H1 (cell line): ENCODE measurements around the gene RRM1. TPM values are rescaled to one million over a fixed set of nuclear protein-coding genes. Genes with fewer than 3 reads are reported as not detected.

Source experiments
- CTCF ChIA-PET: fragments of 300-600 bp; sonication (Branson Sonifier 250); formaldehyde crosslinking; loops from one replicate; lab custom pipeline; 2021; ENCODE audit not compliant: partially characterized antibody; lab: Charles Lee
- POLR2A ChIA-PET: fragments of 300-600 bp; sonication (Branson Sonifier 250); formaldehyde crosslinking; loops from one replicate; lab custom pipeline; 2021; ENCODE audit warnings: inconsistent platforms; ENCODE audit not compliant: partially characterized antibody; lab: Charles Lee
- DNase-seq, 2 experiments: peaks; one replicate each; pipeline versions ENCODE4 v3.0.0 to v3.0.0-alpha.2; 2010 to 2022; ENCODE audit warnings: low spot score in 2 of 2, low read depth in 1 of 2, mixed read lengths in 1 of 2
- FAIRE-seq: peaks from 2 replicates; lab custom pipeline; 2011; peaks lifted over from hg19 to GRCh38; lab: Jason Lieb, UNC
- H2AFZ ChIP-seq: 2 replicates; pipeline ENCODE4 v1.8.1; 2012; ENCODE audit warnings: low read length, inconsistent platforms
- H2AK5ac ChIP-seq: 2 replicates; pipeline ENCODE4 v1.6.1; 2013; ENCODE audit warnings: low read depth, low read length
- H2BK120ac ChIP-seq: replicated peaks from 2 replicates; pipeline ENCODE3; 2013; ENCODE audit warnings: low read depth, low read length, inconsistent platforms
- H2BK12ac ChIP-seq: 2 replicates; pipeline ENCODE4 v1.6.1; 2013; ENCODE audit warnings: low read depth, low read length
- H2BK15ac ChIP-seq: 2 replicates; pipeline ENCODE4 v1.6.1; 2013; ENCODE audit warnings: low read length
- H2BK20ac ChIP-seq: 2 replicates; pipeline ENCODE4 v1.6.1; 2013; ENCODE audit warnings: low read length
- H2BK5ac ChIP-seq: 2 replicates; pipeline ENCODE4 v1.6.1; 2013; ENCODE audit warnings: low read depth, low read length
- H3K14ac ChIP-seq: 2 replicates; pipeline ENCODE4 v1.6.1; 2013; ENCODE audit warnings: inconsistent platforms; ENCODE audit not compliant: insufficient read length
- H3K18ac ChIP-seq: 2 replicates; pipeline ENCODE4 v1.6.1; 2013; ENCODE audit warnings: low read length; ENCODE audit errors: extremely low read depth
- H3K23ac ChIP-seq: 2 replicates; pipeline ENCODE4 v1.6.1; 2013; ENCODE audit warnings: inconsistent platforms; ENCODE audit not compliant: insufficient read length
- H3K23me2 ChIP-seq: 2 replicates; pipeline ENCODE4 v1.6.1; 2013; ENCODE audit warnings: low read depth, low read length
- H3K27ac ChIP-seq: 2 replicates; pipeline ENCODE4 v1.6.1; 2011; ENCODE audit warnings: low read depth, low read length, inconsistent platforms
- H3K27me3 ChIP-seq, 4 experiments: replicated peaks in 1 of 4; 1 replicate in 1 of 4; 2 replicates in 3 of 4; pipeline versions ENCODE4 v1.6.1 to v1.8.1; 2011 to 2013; ENCODE audit warnings: low read length in 3 of 4, mild to moderate bottlenecking in 3 of 4, inconsistent platforms in 2 of 4, mixed read lengths in 2 of 4, moderate library complexity in 1 of 4; ENCODE audit not compliant: control insufficient read depth in 3 of 4, insufficient read depth in 3 of 4; ENCODE audit errors: extremely low read depth in 1 of 4
- H3K36me3 ChIP-seq, 4 experiments: 2 replicates each; pipeline versions ENCODE4 v1.6.1 to v1.8.1; 2011 to 2013; ENCODE audit warnings: mild to moderate bottlenecking in 4 of 4, low read length in 3 of 4, moderate library complexity in 2 of 4, control low read depth in 1 of 4, inconsistent platforms in 1 of 4; ENCODE audit not compliant: insufficient read depth in 4 of 4, control insufficient read depth in 2 of 4
- H3K4ac ChIP-seq: replicated peaks from 2 replicates; pipeline ENCODE3; 2013; ENCODE audit warnings: low read length, low read depth, mixed read lengths, inconsistent platforms; ENCODE audit not compliant: insufficient read length
- H3K4me1 ChIP-seq, 4 experiments: replicated peaks in 1 of 4; 1 replicate in 1 of 4; 2 replicates in 3 of 4; pipeline versions ENCODE4 v1.6.1 to v1.8.1; 2011 to 2013; ENCODE audit warnings: low read length in 3 of 4, inconsistent platforms in 2 of 4, mixed read lengths in 1 of 4; ENCODE audit not compliant: insufficient read depth in 4 of 4, control insufficient read depth in 3 of 4
- H3K4me2 ChIP-seq, 2 experiments: 2 replicates each; pipeline versions ENCODE4 v1.6.1 to v1.8.1; 2011 to 2013; ENCODE audit warnings: low read depth in 2 of 2, low read length in 2 of 2, control low read depth in 1 of 2, inconsistent platforms in 1 of 2, mild to moderate bottlenecking in 1 of 2; ENCODE audit not compliant: insufficient read depth in 1 of 2
- H3K4me3 ChIP-seq, 4 experiments: fragments of 200-600, 300-600 bp in 1 of 4; sonication (generic), shearing (Covaris generic), sonication (Bioruptor Twin) in 1 of 4; 2 replicates each; pipeline versions ENCODE4 v1.5.1 to v1.8.1; 2011 to 2016; ENCODE audit warnings: low read length in 4 of 4, low read depth in 3 of 4, control low read depth in 2 of 4, inconsistent platforms in 2 of 4, mild to moderate bottlenecking in 2 of 4, mixed read lengths in 1 of 4, moderate library complexity in 1 of 4; ENCODE audit not compliant: insufficient read depth in 2 of 4; ENCODE audit errors: extremely low read depth in 1 of 4
- H3K56ac ChIP-seq: replicated peaks from 2 replicates; pipeline ENCODE3; 2013; ENCODE audit warnings: low read depth, mild to moderate bottlenecking, mixed read lengths, low read length, inconsistent platforms; ENCODE audit not compliant: insufficient read length
- H3K79me1 ChIP-seq: 2 replicates; pipeline ENCODE4 v1.6.1; 2013; ENCODE audit warnings: low read depth, low read length, control low read depth
- H3K79me2 ChIP-seq, 2 experiments: 2 replicates each; pipeline versions ENCODE4 v1.6.1 to v1.8.1; 2012 to 2013; ENCODE audit warnings: low read length in 2 of 2, mild to moderate bottlenecking in 2 of 2, inconsistent platforms in 1 of 2; ENCODE audit not compliant: insufficient read depth in 2 of 2, control insufficient read depth in 1 of 2
- H3K9ac ChIP-seq, 4 experiments: replicated peaks in 1 of 4; 1 replicate in 1 of 4; 2 replicates in 3 of 4; pipeline versions ENCODE4 v1.6.1 to v1.8.1; 2011 to 2013; ENCODE audit warnings: low read depth in 3 of 4, low read length in 3 of 4, control low read depth in 2 of 4, mild to moderate bottlenecking in 2 of 4, moderate library complexity in 2 of 4, inconsistent platforms in 1 of 4; ENCODE audit errors: extremely low read depth in 1 of 4
- H3K9me3 ChIP-seq, 2 experiments: 2 replicates each; pipeline versions ENCODE4 v1.6.1 to v1.8.1; 2012 to 2013; ENCODE audit warnings: mild to moderate bottlenecking in 2 of 2, moderate library complexity in 2 of 2, control low read depth in 1 of 2, inconsistent platforms in 1 of 2, low read depth in 1 of 2, low read length in 1 of 2, mixed read lengths in 1 of 2; ENCODE audit not compliant: insufficient read depth in 2 of 2
- H4K20me1 ChIP-seq, 2 experiments: replicated peaks in 1 of 2; 2 replicates each; pipeline versions ENCODE3 to v1.8.1; 2011 to 2013; ENCODE audit warnings: inconsistent platforms in 2 of 2, low read length in 2 of 2, mild to moderate bottlenecking in 1 of 2; ENCODE audit not compliant: insufficient read depth in 2 of 2, control insufficient read depth in 1 of 2
- H4K5ac ChIP-seq: 2 replicates; pipeline ENCODE4 v1.6.1; 2013; ENCODE audit warnings: low read length, low read depth, mixed read lengths, inconsistent platforms; ENCODE audit not compliant: insufficient read length
- H4K8ac ChIP-seq: 2 replicates; pipeline ENCODE4 v1.8.0; 2013; ENCODE audit warnings: mild to moderate bottlenecking, moderate library complexity, low read length, inconsistent platforms; ENCODE audit not compliant: insufficient read depth; ENCODE audit errors: extremely low read depth
- H4K91ac ChIP-seq: replicated peaks from 2 replicates; pipeline ENCODE3; 2013; ENCODE audit warnings: low read length, mixed read lengths, inconsistent platforms; ENCODE audit not compliant: insufficient read length
- CBX8 ChIP-seq: fragments of 300-800, 300-1000 bp; sonication (generic); IDR thresholded peaks from 2 replicates; pipeline ENCODE4 v1.7.1; 2016; ENCODE audit warnings: low read depth, low read length, borderline replicate concordance
- EGR1 ChIP-seq: IDR thresholded peaks from 2 replicates; pipeline ENCODE4 v1.6.1; 2011; ENCODE audit warnings: low read depth, low read length, borderline replicate concordance
- MAFK ChIP-seq: IDR thresholded peaks from 2 replicates; pipeline ENCODE4 v1.6.1; 2012; ENCODE audit warnings: low read depth, mild to moderate bottlenecking, improper control_type of control experiment, low read length
- PHF8 ChIP-seq: fragments of 200-600 bp; sonication (generic); conservative IDR thresholded peaks from 2 replicates; pipeline ENCODE4 v1.7.1; 2012; ENCODE audit warnings: low read depth, mild to moderate bottlenecking, inconsistent platforms, low read length, moderate library complexity
- POLR2A ChIP-seq, 2 experiments: IDR thresholded peaks; 1 replicate in 1 of 2; 2 replicates in 1 of 2; pipeline ENCODE4 v1.6.1; 2011; ENCODE audit warnings: low read depth in 2 of 2, low read length in 2 of 2, mild to moderate bottlenecking in 2 of 2; ENCODE audit errors: control extremely low read depth in 1 of 2
- POU5F1 ChIP-seq: IDR thresholded peaks from 2 replicates; pipeline ENCODE4 v1.6.1; 2011; ENCODE audit warnings: low read depth, mild to moderate bottlenecking, low read length, moderate library complexity
- SP4 ChIP-seq: IDR thresholded peaks from 2 replicates; pipeline ENCODE4 v1.6.1; 2012; ENCODE audit warnings: low read length, inconsistent platforms
- SUZ12 ChIP-seq: fragments of 200-600 bp; sonication (generic); IDR thresholded peaks from 2 replicates; pipeline ENCODE4 v1.6.1; 2012; ENCODE audit warnings: mild to moderate bottlenecking, inconsistent platforms, low read length, moderate library complexity, mixed read lengths
- TAF7 ChIP-seq: optimal IDR thresholded peaks from 2 replicates; pipeline ENCODE3; 2011; ENCODE audit warnings: low read depth, mild to moderate bottlenecking, inconsistent platforms, low read length, moderate library complexity, borderline replicate concordance
- TCF12 ChIP-seq: IDR thresholded peaks from 2 replicates; pipeline ENCODE4 v1.6.1; 2011; ENCODE audit warnings: low read depth, mild to moderate bottlenecking, low read length
- TEAD4 ChIP-seq: IDR thresholded peaks from 2 replicates; pipeline ENCODE4 v1.6.1; 2012; ENCODE audit warnings: low read depth, low read length, inconsistent platforms, mixed read lengths
- USF2 ChIP-seq: IDR thresholded peaks from 2 replicates; pipeline ENCODE4 v1.6.1; 2011; ENCODE audit warnings: low read length, improper control_type of control experiment
- WGBS, 2 experiments: shearing (Covaris generic) in 1 of 2; methylation state at CpG; one replicate each; pipeline versions ENCODE4 v1.1.6 to v1.1.7; 2013 to 2015; ENCODE audit warnings: low lambda C conversion rate in 2 of 2, mixed read lengths in 2 of 2, inconsistent platforms in 1 of 2, low coverage in 1 of 2, missing lambda C conversion rate in 1 of 2; ENCODE audit not compliant: insufficient replicate concordance in 2 of 2, insufficient coverage in 1 of 2, insufficient read length in 1 of 2; ENCODE audit errors: extremely low coverage in 1 of 2, missing lambda C conversion rate in 1 of 2; 5-methylcytosine and 5-hydroxymethylcytosine counted together
- polyA plus RNA-seq, 7 experiments: library from polyadenylated mRNA; depleted of rRNA in 3 of 7; stranded (reverse) in 5 of 7; unstranded in 2 of 7; fragments of >200 nt in 5 of 7; fragments of 200-250 nt in 2 of 7; gene quantifications; 1 replicate in 5 of 7; 2 replicates in 1 of 7; 4 replicates in 1 of 7; pipeline versions ENCODE4 v1.2.1 to v1.2.3, GENCODE V29; 2011 to 2013; ENCODE audit warnings: missing spikeins in 2 of 7, mixed read lengths in 2 of 7
- total RNA-seq: library from RNA; stranded (reverse); fragmentation: NEBNext Ultra II Directional; extraction: Animal tissue kit (Norgen Biotek cat#: 25700); gene quantifications from 2 replicates; pipeline ENCODE4 v1.2.1, GENCODE V29; 2021

RRM1 gene
- total and polyA plus RNA-seq, 2 of the 8 experiments (the other 6 are each of a cell fraction or from before 2014, with no cell fraction given): 63.6 to 126 TPM

- Histone ChIP-seq H2BK12ac (no peak overlapping the region), H3K4me3 (no peak overlapping the region), H2BK5ac (no peak overlapping the region), H3K79me2 (no peaks in the 10 kb centered on the region), H3K56ac (no peak overlapping the region), H4K5ac (no peak overlapping the region), H3K9me3 (no peaks in the 10 kb centered on the region), H3K23ac (no peak overlapping the region), H3K4me2 (no peak overlapping the region), H2BK20ac (no peak overlapping the region), H3K23me2 (no peaks in the 10 kb centered on the region), H2BK15ac (no peak overlapping the region), H3K27ac (no peak overlapping the region), H4K8ac (no peak overlapping the region), H3K4ac (no peak overlapping the region), H4K91ac (no peak overlapping the region), H2AFZ (no peak overlapping the region), H4K20me1 (no peaks in the 10 kb centered on the region), H3K79me1 (no peaks in the 10 kb centered on the region), H2BK120ac (no peak overlapping the region), H3K36me3 (no peaks in the 10 kb centered on the region), H3K4me1 (no peaks in the 10 kb centered on the region), H3K18ac (no peak overlapping the region), H3K14ac (no peak overlapping the region), H2AK5ac (no peak overlapping the region), H3K27me3 (no peaks in the 10 kb centered on the region; a peak in 1 of 7 replicates), H3K9ac (no peak overlapping the region)
- FAIRE-seq (no peak), DNase-seq (no peak)
- no peak for TF ChIP-seq SP4
- TF ChIP-seq TAF7: no peak
- no peak for TF ChIP-seq CBX8
- TF ChIP-seq EGR1: no peak
- no peak for TF ChIP-seq MAFK
- TF ChIP-seq POU5F1: no peak
- TF ChIP-seq POLR2A (IDR thresholded peaks at IDR 0.05; ENCODE audit: control extremely low read depth in 1 of 2, low read depth in 2 of 2, low read length in 2 of 2): no peak
- TF ChIP-seq USF2: no peak
- no peak for TF ChIP-seq SUZ12
- TF ChIP-seq TEAD4: no peak
- TF ChIP-seq TCF12: no peak
- no peak for TF ChIP-seq PHF8
- WGBS, 2 experiments: 90% methylated on average over 4 of the region's 4 CpGs; no CpG with 5 or more reads in 1 of the 2 experiments
- CTCF ChIA-PET: interaction anchor here (0.6 to 1.5 kb wide), 3 partner anchors 12 to 284 kb away, joined by 3 to 14 read pairs (median 3); partner anchors contain the start of gene PGAP2
- POLR2A ChIA-PET: no interaction called here
Measured at GRCh38 chr11:4060182-4060923, 34.2 kb upstream of the RRM1 start.
